Measurements from ENCODE around the gene PTGS1.
"Not testable (repeated sequence)": the region's sequence is repeated elsewhere in the genome, so short reads cannot be mapped to it uniquely, and the experiment has no call there.

PTGS1 gene

DNA sequence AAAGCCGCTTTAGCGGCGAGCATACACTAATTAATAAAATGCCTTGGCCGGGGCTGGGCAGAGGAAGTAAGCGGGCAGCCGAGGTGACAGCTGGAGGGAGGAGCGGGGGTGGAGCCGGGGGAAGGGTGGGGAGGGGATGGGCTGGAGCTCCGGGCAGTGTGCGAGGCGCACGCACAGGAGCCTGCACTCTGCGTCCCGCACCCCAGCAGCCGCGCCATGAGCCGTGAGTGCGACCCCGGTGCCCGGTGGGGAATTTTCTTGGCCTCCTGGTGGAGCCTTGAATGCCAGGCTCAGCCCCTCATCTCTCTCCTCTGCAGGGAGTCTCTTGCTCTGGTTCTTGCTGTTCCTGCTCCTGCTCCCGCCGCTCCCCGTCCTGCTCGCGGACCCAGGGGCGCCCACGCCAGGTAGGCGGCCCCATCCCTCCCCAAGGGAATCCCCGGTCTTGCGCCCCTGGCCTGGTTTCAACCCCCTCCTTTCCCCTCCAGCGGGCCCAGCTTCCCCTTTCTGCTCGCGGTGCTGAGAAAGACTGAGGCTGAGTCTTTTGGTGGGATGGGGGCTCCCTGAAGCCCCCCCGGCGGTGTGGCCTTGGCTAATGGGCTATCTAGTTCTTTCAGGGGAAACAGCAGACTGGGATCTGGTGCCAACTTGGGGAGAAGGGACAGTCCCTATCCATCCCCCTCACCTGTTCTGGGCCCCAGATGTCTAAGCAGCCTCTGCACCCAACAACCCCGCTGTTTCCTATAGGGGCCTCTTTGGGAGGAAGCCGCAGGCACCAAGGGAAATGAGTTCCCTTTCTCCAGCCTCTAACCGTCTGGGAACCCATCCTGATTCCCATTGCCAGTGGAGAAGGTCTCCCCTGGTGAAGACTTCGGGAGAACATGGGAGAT is at the start of gene PTGS1:
PTGS1 (plus strand) TSS at position 156 of the 887 bp plus-strand sequence; CDS start at position 217, 61 bp downstream.
- no peak for TF ChIP-seq CTCF (IDR thresholded peaks at IDR 0.05; ENCODE audit: low read depth, low read length)
- DNase-seq (ENCODE audit: extremely low read depth, low read depth): no peak

DNA sequence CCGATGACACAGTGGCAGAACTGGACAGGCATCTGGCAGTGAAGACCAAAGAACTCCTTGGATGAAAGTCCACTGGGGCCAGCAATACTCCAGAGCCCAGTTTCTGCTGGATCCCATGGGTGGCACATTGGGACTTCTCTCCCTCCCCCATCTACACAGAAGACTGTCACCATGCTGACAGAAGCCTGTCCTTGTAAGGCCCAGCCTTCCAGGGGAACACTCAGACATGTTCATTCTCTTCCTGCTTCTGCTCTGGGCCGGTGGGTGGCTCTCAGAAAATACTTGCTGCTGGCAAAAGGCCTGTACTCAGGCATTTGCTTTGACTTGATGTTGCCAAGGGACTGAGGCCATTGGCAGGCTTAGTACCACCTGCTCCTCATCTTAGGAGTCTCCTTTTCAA is 48.3 kb upstream of the PTGS1 start:
- no peak for TF ChIP-seq CTCF (IDR thresholded peaks at IDR 0.05; ENCODE audit: low read depth, low read length)
- DNase-seq (ENCODE audit: extremely low read depth, low read depth): no peak

GRCh38 chr9:122324665-122325064 is 46.2 kb upstream of the PTGS1 start:
- DNase-seq (ENCODE audit: extremely low read depth, low read depth): not testable (repeated sequence)

DNA sequence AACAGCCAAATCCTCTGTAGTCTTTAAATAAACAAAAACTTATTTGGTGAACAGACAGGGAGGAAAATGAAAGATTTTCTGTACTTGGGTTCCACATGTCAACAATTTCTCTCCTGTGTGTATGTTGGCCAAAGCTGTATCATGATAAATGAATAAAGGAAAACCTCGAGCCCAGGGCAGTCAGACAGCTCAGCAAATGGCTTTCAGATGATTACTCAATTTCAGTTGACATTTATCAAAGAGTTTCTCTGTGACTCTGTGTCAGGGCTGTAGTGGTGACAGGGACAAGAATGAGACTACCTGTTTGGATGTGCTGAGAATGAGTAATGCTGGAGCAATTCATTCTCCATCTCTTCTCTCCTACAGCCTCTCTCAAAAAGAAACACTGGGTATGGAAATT is 45.7 kb upstream of the PTGS1 start:
- no peak for TF ChIP-seq CTCF (IDR thresholded peaks at IDR 0.05; ENCODE audit: low read depth, low read length)
- DNase-seq (ENCODE audit: extremely low read depth, low read depth): no peak

DNA sequence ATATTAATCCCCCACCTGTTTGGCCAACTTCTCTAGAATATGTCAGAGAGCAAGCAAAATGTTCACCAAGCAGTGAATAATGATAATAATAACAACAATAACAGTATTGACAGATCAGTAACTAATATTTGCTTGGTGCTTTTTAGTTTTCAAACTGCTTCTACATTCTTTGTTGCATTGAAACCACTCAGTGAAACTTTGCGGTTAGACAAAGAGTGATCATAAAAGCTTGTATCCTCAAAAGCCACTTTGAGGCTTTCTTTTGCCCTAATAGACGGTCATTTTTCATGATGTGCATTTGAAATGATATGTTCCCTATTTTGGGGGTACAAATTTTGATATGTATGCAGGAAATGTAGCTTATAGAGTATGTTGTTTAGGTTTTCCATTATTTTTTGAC is 43.6 kb upstream of the PTGS1 start:
- no peak for DNase-seq (ENCODE audit: extremely low read depth, low read depth)

DNA sequence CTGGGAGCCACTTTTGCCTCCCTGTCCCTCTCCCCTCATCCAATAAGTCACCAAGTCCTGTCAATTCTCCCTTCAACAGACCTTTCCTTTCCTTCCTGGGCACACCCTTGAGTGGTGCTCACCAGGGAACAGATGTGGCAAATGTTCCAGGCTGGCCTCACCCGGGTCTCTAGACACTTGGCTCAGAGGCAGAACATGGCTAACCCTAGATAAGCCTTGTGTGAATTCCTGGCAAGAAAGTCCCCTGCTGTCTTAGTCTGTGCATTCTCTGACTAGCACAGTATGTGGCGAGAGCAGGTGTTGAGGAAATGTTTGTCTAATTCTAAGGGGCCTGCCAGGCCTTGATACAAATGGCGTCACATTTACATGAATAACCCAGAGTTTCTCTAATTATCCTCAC is 41.2 kb upstream of the PTGS1 start:
- no peak for TF ChIP-seq CTCF (IDR thresholded peaks at IDR 0.05; ENCODE audit: low read depth, low read length)
- DNase-seq (ENCODE audit: extremely low read depth, low read depth): no peak

More for the DNA sequence above, 43.6 kb upstream of the PTGS1 start:
- no peak for TF ChIP-seq CTCF (IDR thresholded peaks at IDR 0.05; ENCODE audit: low read depth, low read length)

DNA sequence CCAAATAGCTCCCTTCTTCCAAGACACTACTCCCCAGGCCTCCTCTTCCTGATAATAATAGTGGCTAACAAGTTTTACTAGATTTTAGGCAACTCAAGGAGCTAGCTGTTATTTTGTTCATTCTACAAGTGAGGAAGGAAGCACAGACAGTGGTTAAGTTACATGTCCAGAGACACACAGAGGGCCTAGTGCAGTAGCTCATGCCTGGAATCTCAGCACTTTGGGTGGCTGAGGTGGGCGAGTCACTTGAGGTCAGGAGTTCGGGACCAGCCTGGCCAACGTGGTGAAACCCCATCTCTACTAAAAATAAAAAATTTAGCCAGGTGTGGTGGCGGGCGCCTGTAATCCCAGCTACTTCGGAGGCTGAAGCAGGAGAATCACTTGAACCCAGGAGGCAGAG is 40.4 kb upstream of the PTGS1 start:
- DNase-seq (ENCODE audit: extremely low read depth, low read depth): not testable (repeated sequence)

GRCh38 chr9:122331523-122331927 is 39.3 kb upstream of the PTGS1 start:
- no peak for TF ChIP-seq CTCF (IDR thresholded peaks at IDR 0.05; ENCODE audit: low read depth, low read length)
- no peak for DNase-seq (ENCODE audit: extremely low read depth, low read depth)
